T-helper 2 cell treated with Interferon-gamma antibody and Interleukin-4, amounts not matched to agents 5 μg/mL and 100 μg/mL, for 36 hours (primary cell): ENCODE results near the gene OTP.
"Not testable (repeated sequence)": the region's sequence is repeated elsewhere in the genome, so short reads cannot be mapped to it uniquely, and the experiment has no call there.

Experiments
- DNase-seq: peaks from one replicate; pipeline ENCODE4 v3.0.0; 2021; ENCODE audit warnings: low spot score
- H3K27ac Mint-ChIP-seq: one replicate; pipeline ENCODE4 v1.8.0; 2021; ENCODE audit warnings: mild to moderate bottlenecking, mixed read lengths
- H3K27me3 Mint-ChIP-seq: one replicate; pipeline ENCODE4 v1.8.0; 2021; ENCODE audit warnings: low read depth, mixed read lengths
- H3K36me3 Mint-ChIP-seq: one replicate; pipeline ENCODE4 v1.8.0; 2021; ENCODE audit warnings: low read depth, mixed read lengths
- H3K4me1 Mint-ChIP-seq: one replicate; pipeline ENCODE4 v1.8.0; 2021; ENCODE audit warnings: low read depth, mixed read lengths
- H3K4me3 Mint-ChIP-seq: one replicate; pipeline ENCODE4 v1.8.0; 2022; ENCODE audit warnings: mild to moderate bottlenecking, moderate library complexity, mixed read lengths
- H3K9me3 Mint-ChIP-seq: one replicate; pipeline ENCODE4 v1.8.0; 2021; ENCODE audit warnings: mixed read lengths

Gene OTP

DNA sequence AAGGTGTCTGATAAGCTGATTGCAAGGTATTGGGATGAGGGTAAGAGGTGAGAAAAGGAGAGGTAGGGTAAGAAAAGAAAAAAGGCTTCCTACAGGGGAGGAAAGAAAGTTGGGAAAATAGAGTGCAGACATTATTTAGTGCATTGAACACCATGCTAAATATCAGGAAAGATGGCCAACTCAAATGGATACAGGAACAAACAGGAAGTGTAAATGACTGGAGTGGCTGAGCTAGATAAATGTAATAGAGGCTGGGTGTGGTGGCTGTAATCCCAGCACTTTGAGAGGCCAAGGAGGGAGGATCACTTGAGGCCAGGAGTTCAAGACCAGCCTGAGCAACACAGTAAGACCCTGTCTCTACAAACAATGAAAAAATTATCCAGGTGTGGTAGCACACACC, 32.2 kb downstream of the OTP start:
- Mint-ChIP-seq H3K9me3 (peaks cover 4% of the 10 kb centered on the region), H3K36me3 (no peaks in the 10 kb centered on the region), H3K27ac (no peak overlapping the region), H3K27me3 (peaks cover 27% of the 10 kb centered on the region), H3K4me3 (no peak overlapping the region), H3K4me1 (no peaks in the 10 kb centered on the region)
- DNase-seq = no peak

GRCh38 chr5:77599679-77600078, 38.8 kb downstream of the OTP start:
- no peak overlapping the region for H3K4me3 Mint-ChIP-seq
- H3K27me3 Mint-ChIP-seq = peaks cover 21% of the 10 kb centered on the region

GRCh38 chr5:77590347-77590746, 48.2 kb downstream of the OTP start:
- no peak overlapping the region for H3K4me3 Mint-ChIP-seq
- no peak overlapping the region for H3K27ac Mint-ChIP-seq
- DNase-seq = no peak
- peaks cover 17% of the 10 kb centered on the region for H3K27me3 Mint-ChIP-seq
- H3K36me3 Mint-ChIP-seq = no peaks in the 10 kb centered on the region
- no peaks in the 10 kb centered on the region for H3K4me1 Mint-ChIP-seq
- no peaks in the 10 kb centered on the region for H3K9me3 Mint-ChIP-seq

More at GRCh38 chr5:77599679-77600078, 38.8 kb downstream of the OTP start:
- Mint-ChIP-seq H3K4me1 (no peaks in the 10 kb centered on the region), H3K27ac (no peak overlapping the region), H3K9me3 (peaks cover 4% of the 10 kb centered on the region), H3K36me3 (no peaks in the 10 kb centered on the region)
- no peak for DNase-seq

GRCh38 chr5:77588175-77588574, 50.3 kb downstream of the OTP start:
- Mint-ChIP-seq H3K9me3 (no peaks in the 10 kb centered on the region), H3K27me3 (peaks cover 23% of the 10 kb centered on the region), H3K36me3 (no peaks in the 10 kb centered on the region), H3K27ac (no peak overlapping the region), H3K4me3 (no peak overlapping the region), H3K4me1 (no peaks in the 10 kb centered on the region)
- DNase-seq = no peak

DNA sequence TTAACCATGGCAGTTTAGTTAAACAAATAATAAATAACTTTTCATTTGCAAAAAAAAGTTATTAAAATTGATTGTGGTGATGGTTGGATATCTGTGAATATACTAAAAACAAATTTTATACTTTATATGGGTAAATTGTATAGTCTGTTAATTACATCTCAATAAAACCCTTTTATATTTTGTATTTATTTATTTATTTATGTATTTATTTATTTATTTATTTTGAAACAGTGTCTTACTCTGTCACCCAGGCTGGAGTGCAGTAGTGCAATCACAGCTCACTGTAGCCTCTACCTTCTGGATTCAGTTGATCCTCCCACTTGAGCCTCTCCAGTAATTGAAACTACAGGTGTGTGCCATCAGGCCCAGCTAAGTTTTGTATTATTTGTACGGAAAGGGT, 52.4 kb downstream of the OTP start:
- Mint-ChIP-seq H3K4me3 (no peak overlapping the region), H3K9me3 (no peaks in the 10 kb centered on the region), H3K27me3 (peaks cover 20% of the 10 kb centered on the region), H3K4me1 (no peaks in the 10 kb centered on the region), H3K27ac (no peak overlapping the region), H3K36me3 (no peaks in the 10 kb centered on the region)
- DNase-seq = no peak

GRCh38 chr5:77582143-77582542, 56.4 kb downstream of the OTP start:
- not testable (repeated sequence) for H3K4me1 Mint-ChIP-seq, DNase-seq, H3K27ac Mint-ChIP-seq, H3K4me3 Mint-ChIP-seq, H3K9me3 Mint-ChIP-seq, H3K36me3 Mint-ChIP-seq
- H3K27me3 Mint-ChIP-seq = peaks cover 29% of the 10 kb centered on the region
